GM15510 (cell line): ENCODE results near the gene SLC2A9.

Experiments
- POLR2A ChIP-seq: IDR thresholded peaks from 3 replicates; pipeline ENCODE4 v1.6.1; 2011; ENCODE audit warnings: borderline replicate concordance; ENCODE audit not compliant: insufficient read length; ENCODE audit errors: extremely low read depth

The SLC2A9 gene

GRCh38 chr4:9949573-9949972 is 71.7 kb downstream of the SLC2A9 start:
- TF ChIP-seq POLR2A: no peak

- TF ChIP-seq POLR2A: no peak
These were observed 73.9 kb downstream of the SLC2A9 start for GRCh38 chr4:9947168-9948062.

GRCh38 chr4:9946170-9946569 is 75.1 kb downstream of the SLC2A9 start:
- TF ChIP-seq POLR2A: no peak

- no peak for TF ChIP-seq POLR2A
These were observed 76.6 kb downstream of the SLC2A9 start for GRCh38 chr4:9944431-9945425.

- TF ChIP-seq POLR2A: no peak
These were observed 77.5 kb downstream of the SLC2A9 start for GRCh38 chr4:9943761-9944160.

GRCh38 chr4:9942921-9943600 is 78.2 kb downstream of the SLC2A9 start:
- no peak for TF ChIP-seq POLR2A

GRCh38 chr4:9942139-9942538 is 79.2 kb downstream of the SLC2A9 start:
- TF ChIP-seq POLR2A: no peak

GRCh38 chr4:9940041-9940440 is 81.3 kb downstream of the SLC2A9 start:
- no peak for TF ChIP-seq POLR2A

GRCh38 chr4:9938933-9939332 is 82.4 kb downstream of the SLC2A9 start:
- no peak for TF ChIP-seq POLR2A

- no peak for TF ChIP-seq POLR2A
These were observed 84.2 kb downstream of the SLC2A9 start for GRCh38 chr4:9937078-9937477.

- no peak for TF ChIP-seq POLR2A
These were observed 85.1 kb downstream of the SLC2A9 start for GRCh38 chr4:9936129-9936644.

GRCh38 chr4:9933956-9934355 is 87.3 kb downstream of the SLC2A9 start:
- no peak for TF ChIP-seq POLR2A

GRCh38 chr4:9933184-9933583 is 88.1 kb downstream of the SLC2A9 start:
- TF ChIP-seq POLR2A: no peak

GRCh38 chr4:9932771-9933170 is 88.5 kb downstream of the SLC2A9 start:
- no peak for TF ChIP-seq POLR2A
